H1 (cell line): ENCODE data around the gene ERICH2. TPM values are rescaled to one million over a fixed set of nuclear protein-coding genes. Genes with fewer than 3 reads are reported as not detected.
A peak's percentile ranks its signal among the peaks of the same experiment; 100 is the strongest.

Experiments used
- ASH2L ChIP-seq: fragments of 200-600, 300-600 bp; sonication (generic); IDR thresholded peaks from one replicate; pipeline ENCODE4 v1.7.1; 2017; ENCODE audit warnings: low read length
- BACH1 ChIP-seq: IDR thresholded peaks from 2 replicates; pipeline ENCODE4 v1.6.1; 2012; ENCODE audit warnings: low read length, improper control_type of control experiment
- CHD1 ChIP-seq: IDR thresholded peaks from 2 replicates; pipeline ENCODE4 v1.6.1; 2012; ENCODE audit warnings: low read depth, low read length, improper control_type of control experiment
- HDAC2 ChIP-seq, 2 experiments: fragments of 300-600 bp in 1 of 2; sonication (generic) in 1 of 2; IDR thresholded peaks; 2 replicates each; pipeline ENCODE4 v1.6.1; 2011 to 2012; ENCODE audit warnings: low read depth in 2 of 2, low read length in 2 of 2, mild to moderate bottlenecking in 2 of 2, moderate library complexity in 2 of 2, borderline replicate concordance in 1 of 2, inconsistent platforms in 1 of 2
- JUN ChIP-seq: IDR thresholded peaks from 2 replicates; pipeline ENCODE4 v1.6.1; 2011; ENCODE audit warnings: low read depth, mild to moderate bottlenecking, improper control_type of control experiment, low read length
- KDM4A ChIP-seq: IDR thresholded peaks from one replicate; pipeline ENCODE4 v1.7.1; 2012; ENCODE audit warnings: low read depth, mild to moderate bottlenecking, moderate library complexity, low read length, inconsistent platforms; ENCODE audit not compliant: severe bottlenecking
- SP2 ChIP-seq: IDR thresholded peaks from 2 replicates; pipeline ENCODE4 v1.6.1; 2012; ENCODE audit warnings: mild to moderate bottlenecking, low read length, inconsistent platforms
- SP4 ChIP-seq: IDR thresholded peaks from 2 replicates; pipeline ENCODE4 v1.6.1; 2012; ENCODE audit warnings: low read length, inconsistent platforms
- TAF1 ChIP-seq: IDR thresholded peaks from 2 replicates; pipeline ENCODE4 v1.6.1; 2011; ENCODE audit warnings: mild to moderate bottlenecking, low read depth, low read length
- TBP ChIP-seq: IDR thresholded peaks from 2 replicates; pipeline ENCODE4 v1.6.1; 2011; ENCODE audit warnings: low read depth, low read length, improper control_type of control experiment
- TCF12 ChIP-seq: IDR thresholded peaks from 2 replicates; pipeline ENCODE4 v1.6.1; 2011; ENCODE audit warnings: low read depth, mild to moderate bottlenecking, low read length
- ZNF274 ChIP-seq: IDR thresholded peaks from 2 replicates; pipeline ENCODE4 v1.7.0; 2012; ENCODE audit warnings: low read length, borderline replicate concordance; ENCODE audit errors: extremely low read depth
- polyA plus RNA-seq, 7 experiments: library from polyadenylated mRNA; depleted of rRNA in 3 of 7; stranded (reverse) in 5 of 7; unstranded in 2 of 7; fragments of >200 nt in 5 of 7; fragments of 200-250 nt in 2 of 7; gene quantifications; 1 replicate in 5 of 7; 2 replicates in 1 of 7; 4 replicates in 1 of 7; pipeline versions ENCODE4 v1.2.1 to v1.2.3, GENCODE V29; 2011 to 2013; ENCODE audit warnings: missing spikeins in 2 of 7, mixed read lengths in 2 of 7
- total RNA-seq: library from RNA; stranded (reverse); fragmentation: NEBNext Ultra II Directional; extraction: Animal tissue kit (Norgen Biotek cat#: 25700); gene quantifications from 2 replicates; pipeline ENCODE4 v1.2.1, GENCODE V29; 2021

ERICH2 gene
- total and polyA plus RNA-seq, 2 of the 8 experiments (the other 6 are each of a cell fraction or from before 2014, with no cell fraction given), result 0.20 to 2.1 TPM

- TF ChIP-seq TAF1 (no peak), KDM4A (peak; percentile 1), BACH1 (no peak), HDAC2 (IDR thresholded peaks at IDR 0.05; ENCODE audit: borderline replicate concordance in 1 of 2, low read depth in 2 of 2, low read length in 2 of 2) (no peak), CHD1 (no peak), JUN (no peak), TBP (no peak), ZNF274 (no peak), SP2 (no peak), ASH2L (peak; percentile 42), TCF12 (no peak), SP4 (no peak)
Observed at GRCh38 chr2:170771421-170771937, 1.3 kb downstream of the ERICH2 start (continued).
